GM10266 (cell line): ENCODE measurements around the gene B3GLCT.
"Not testable (repeated sequence)": the region's sequence is repeated elsewhere in the genome, so short reads cannot be mapped to it uniquely, and the experiment has no call there.

Experiments used
- DNase-seq: peaks from one replicate; pipeline ENCODE4 v3.0.0; 2012; ENCODE audit errors: extremely low spot score
- TF ChIP-seq, protein P1 (sequence below): IDR thresholded peaks from 2 replicates; pipeline ENCODE4 v1.5.1; 2012; ENCODE audit warnings: mild to moderate bottlenecking, low read depth; ENCODE audit not compliant: control insufficient read depth, insufficient read depth; ENCODE audit errors: missing control alignments

Gene B3GLCT

DNA sequence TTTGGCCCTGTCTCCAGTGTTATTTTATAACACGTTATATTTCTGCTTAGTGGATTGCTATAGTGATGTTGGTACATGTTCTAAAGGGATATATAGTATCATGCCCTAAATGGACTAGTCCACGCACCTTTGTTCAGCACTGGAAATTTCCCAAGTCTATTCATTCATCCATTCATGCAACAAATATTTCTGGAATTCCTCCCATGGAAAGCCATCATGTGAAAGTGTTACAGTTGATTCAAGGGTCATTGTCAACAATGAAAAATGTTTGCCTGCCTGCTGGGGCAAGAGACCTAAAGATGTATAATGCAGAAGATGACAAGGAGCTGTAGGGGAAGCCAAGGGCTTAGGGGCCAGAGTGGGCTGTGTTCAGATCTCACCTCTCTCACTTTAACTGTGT is 27.2 kb upstream of the B3GLCT start:
- TF ChIP-seq, protein P1, sequence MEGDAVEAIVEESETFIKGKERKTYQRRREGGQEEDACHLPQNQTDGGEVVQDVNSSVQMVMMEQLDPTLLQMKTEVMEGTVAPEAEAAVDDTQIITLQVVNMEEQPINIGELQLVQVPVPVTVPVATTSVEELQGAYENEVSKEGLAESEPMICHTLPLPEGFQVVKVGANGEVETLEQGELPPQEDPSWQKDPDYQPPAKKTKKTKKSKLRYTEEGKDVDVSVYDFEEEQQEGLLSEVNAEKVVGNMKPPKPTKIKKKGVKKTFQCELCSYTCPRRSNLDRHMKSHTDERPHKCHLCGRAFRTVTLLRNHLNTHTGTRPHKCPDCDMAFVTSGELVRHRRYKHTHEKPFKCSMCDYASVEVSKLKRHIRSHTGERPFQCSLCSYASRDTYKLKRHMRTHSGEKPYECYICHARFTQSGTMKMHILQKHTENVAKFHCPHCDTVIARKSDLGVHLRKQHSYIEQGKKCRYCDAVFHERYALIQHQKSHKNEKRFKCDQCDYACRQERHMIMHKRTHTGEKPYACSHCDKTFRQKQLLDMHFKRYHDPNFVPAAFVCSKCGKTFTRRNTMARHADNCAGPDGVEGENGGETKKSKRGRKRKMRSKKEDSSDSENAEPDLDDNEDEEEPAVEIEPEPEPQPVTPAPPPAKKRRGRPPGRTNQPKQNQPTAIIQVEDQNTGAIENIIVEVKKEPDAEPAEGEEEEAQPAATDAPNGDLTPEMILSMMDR, result no peak
- DNase-seq, result no peak

DNA sequence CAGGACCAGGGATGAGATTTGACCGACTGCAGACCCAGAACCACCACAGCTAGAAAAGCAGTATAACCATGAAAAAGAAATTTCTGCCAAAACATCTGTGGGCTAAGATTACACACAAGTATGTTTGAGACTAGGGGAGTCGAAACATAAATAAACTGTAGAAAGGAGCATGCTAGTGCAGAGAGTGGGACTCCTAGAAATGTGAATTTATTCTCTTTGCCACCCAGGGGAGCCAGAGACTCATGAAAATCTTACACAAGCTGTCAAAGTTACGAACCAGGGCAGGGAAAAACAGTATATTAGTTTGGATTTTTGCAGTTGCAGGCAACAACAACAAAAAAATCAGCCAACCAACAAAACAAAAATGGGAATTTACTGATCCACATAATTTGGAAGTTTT is 25.8 kb upstream of the B3GLCT start:
- TF ChIP-seq, protein P1, result no peak
- DNase-seq, result no peak

DNA sequence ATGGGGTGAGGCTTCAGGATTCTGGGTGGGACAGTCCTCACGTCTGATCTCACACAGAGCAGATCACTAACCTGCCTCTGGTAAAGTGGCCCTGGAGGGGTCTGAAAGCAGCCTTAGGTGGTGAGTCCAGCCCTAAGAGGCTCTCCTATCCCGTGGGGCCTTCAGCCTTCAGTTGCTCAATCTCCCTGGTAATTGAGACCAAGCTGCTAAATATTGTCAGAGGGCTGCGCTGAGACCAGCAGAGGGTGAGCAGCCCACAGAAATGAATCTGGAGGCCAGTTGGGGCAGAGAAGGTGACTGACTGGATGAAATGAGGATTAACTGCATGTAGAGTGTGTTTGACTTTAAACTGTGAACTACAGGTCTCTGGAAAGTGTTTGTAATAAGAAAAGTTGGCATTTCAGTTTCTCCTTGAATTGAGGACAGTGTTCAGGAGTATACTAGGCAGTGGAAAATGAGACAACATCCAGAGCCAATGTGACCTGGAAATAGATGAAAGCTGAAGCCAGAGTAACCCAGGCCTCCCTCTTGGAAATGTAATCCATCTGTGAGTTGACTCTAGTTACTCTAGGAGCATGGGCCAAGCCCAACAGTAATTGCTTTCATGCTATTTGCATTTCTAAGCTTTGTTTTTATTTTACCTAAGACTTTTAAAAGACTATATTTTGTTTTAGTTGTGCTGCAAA is 23.8 kb upstream of the B3GLCT start:
- TF ChIP-seq, protein P1, result no peak

DNA sequence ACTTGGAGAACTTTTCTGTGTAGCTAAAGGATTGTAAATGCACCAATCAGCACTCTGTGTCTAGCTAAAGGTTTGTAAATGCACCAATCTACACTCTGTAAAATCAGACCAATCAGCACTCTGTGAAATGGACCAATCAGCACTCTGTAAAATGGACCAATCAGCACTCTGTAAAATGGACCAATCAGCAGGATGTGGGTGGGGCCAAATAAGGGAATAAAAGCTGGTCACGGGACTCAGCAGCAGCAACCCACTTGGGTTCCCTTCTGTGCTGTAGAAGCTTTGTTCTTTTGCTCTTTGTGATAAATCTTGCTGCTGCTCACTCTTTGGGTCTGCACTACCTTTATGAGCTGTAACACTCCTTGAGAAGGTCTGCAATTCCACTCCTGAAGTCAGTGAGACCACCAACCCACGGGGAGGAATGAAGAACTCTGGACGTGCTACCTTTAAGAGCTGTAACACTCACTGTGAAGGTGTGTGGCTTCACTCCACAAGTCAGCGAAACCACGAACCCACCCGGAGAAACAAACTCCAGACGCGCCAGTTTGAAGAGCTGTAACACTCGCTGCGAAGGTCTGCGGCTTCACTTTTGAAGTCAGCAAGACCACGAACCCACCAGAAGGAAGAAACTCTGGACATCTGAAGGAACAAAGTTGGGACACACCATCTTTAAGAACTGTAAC is 21.8 kb upstream of the B3GLCT start:
- DNase-seq, result not testable (repeated sequence)

More for the DNA sequence above, 23.8 kb upstream of the B3GLCT start:
- DNase-seq, result no peak

DNA sequence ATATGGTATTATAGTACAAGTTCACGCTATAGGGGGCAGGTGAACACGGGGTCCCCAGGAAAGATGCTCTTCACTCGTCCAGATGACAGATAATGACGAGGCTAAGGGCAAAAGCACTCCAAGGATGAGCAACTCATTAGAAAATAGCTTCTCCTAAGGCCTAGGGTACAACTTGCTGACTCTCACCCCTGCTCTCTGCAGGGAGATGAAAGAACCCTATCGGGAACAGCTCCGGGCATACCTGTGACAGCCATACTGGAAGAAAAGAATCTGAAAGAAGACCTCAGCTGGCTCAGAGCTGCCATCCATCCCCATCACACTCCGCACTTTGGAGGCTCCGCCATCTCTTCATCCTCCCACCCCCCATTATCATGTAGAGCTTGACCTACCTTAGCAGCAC is 20.5 kb upstream of the B3GLCT start:
- no peak for DNase-seq
- TF ChIP-seq, protein P1, result no peak

DNA sequence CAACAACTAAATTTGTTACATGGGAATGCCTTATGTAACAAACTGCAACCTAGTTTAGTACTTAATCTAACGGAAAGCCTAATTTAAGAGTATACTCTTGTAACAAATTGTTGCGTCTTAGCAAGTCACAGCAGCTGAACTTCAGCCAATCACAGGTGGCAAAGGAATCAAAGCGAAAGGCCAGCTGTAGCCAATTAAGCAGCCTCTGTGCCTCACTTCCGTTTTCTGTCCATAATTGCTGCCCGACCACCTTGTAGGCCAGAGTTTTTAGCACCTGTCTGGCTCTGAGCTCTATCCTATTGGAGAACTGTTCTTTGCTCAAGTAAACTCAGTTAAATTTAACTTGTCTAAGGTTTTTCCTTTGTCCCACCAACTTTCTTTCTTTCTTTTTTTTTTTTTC is 20.0 kb upstream of the B3GLCT start:
- no peak for DNase-seq

DNA sequence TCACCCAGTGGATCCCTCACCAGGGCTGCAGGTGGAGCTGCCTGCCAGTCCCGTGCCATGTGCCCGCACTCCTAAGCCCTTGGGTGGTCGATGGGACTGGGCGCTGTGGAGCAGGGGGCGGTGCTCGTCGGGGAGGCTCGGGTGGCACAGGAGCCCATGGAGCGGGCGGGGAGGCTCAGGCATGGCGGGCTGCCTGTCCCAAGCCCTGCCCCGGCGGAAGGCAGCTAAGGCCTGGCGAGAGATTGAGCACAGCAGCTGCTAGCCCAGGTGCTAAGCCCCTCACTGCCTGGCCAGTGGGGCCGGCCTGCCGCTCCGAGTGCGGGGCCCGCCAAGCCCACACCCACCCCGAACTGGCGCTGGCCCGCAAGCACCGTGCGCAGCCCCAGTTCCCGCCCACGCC is 16.8 kb upstream of the B3GLCT start:
- no peak for DNase-seq
- TF ChIP-seq, protein P1, result no peak

More for the DNA sequence above, 20.0 kb upstream of the B3GLCT start:
- TF ChIP-seq, protein P1, result no peak
